Gastroesophageal sphincter (tissue), 4 donors: ENCODE results near the gene ISLR2. TPM values are rescaled to one million over a fixed set of nuclear protein-coding genes. Genes with fewer than 3 reads are reported as not detected.

ENCODE experiments used
- ATAC-seq: fragments of 150-250 bp; one replicate; pipeline ENCODE4 v1.9.1; 2016; ENCODE audit warnings: mild to moderate bottlenecking, moderate library complexity
- H3K27ac ChIP-seq, 4 donors: fragments of 200-600 bp; sonication (generic) in 3 of 4; 1 replicate in 3 of 4; 2 replicates in 1 of 4; pipeline ENCODE4 v1.5.1; 2016 to 2019
- H3K27me3 ChIP-seq: fragments of 200-600 bp; sonication (generic); one replicate; pipeline ENCODE4 v1.5.1; 2019
- H3K36me3 ChIP-seq, 2 donors: fragments of 200-600 bp; sonication (generic); one replicate each; pipeline ENCODE4 v1.5.1; 2019; ENCODE audit warnings: control low read depth in 1 of 2
- H3K4me1 ChIP-seq, 3 donors: fragments of 200-600 bp; sonication (generic); 1 replicate in 2 of 3; 2 replicates in 1 of 3; pipeline ENCODE4 v1.5.1; 2016 to 2019; ENCODE audit warnings: control low read depth in 2 of 3
- H3K4me3 ChIP-seq, 2 donors: fragments of 200-600 bp; sonication (generic); one replicate each; pipeline ENCODE4 v1.5.1; 2019; ENCODE audit warnings: mild to moderate bottlenecking in 1 of 2, moderate library complexity in 1 of 2
- H3K9me3 ChIP-seq, 3 donors: fragments of 200-600 bp; sonication (generic); one replicate each; pipeline ENCODE4 v1.5.1; 2017 to 2019; ENCODE audit warnings: control low read depth in 2 of 3
- CTCF ChIP-seq, 4 experiments: fragments of 200-600 bp in 2 of 4; fragments of 450-650 bp in 2 of 4; sonication (generic) in 1 of 4; IDR thresholded peaks; one replicate each; pipeline ENCODE4 v1.5.1; 2017 to 2019; ENCODE audit warnings: antibody characterized with exemption in 4 of 4, mild to moderate bottlenecking in 2 of 4, moderate library complexity in 2 of 4
- EP300 ChIP-seq: sonication (generic); formaldehyde crosslinking; IDR thresholded peaks from one replicate; pipeline ENCODE4 v1.6.1; 2017; ENCODE audit warnings: antibody characterized with exemption, mild to moderate bottlenecking
- POLR2A ChIP-seq, 2 donors: fragments of 450-650 bp; IDR thresholded peaks; one replicate each; pipeline ENCODE4 v1.6.1; 2017; ENCODE audit warnings: antibody characterized with exemption in 2 of 2, mild to moderate bottlenecking in 2 of 2, moderate library complexity in 1 of 2
- POLR2AphosphoS5 ChIP-seq: sonication (generic); formaldehyde crosslinking; IDR thresholded peaks from one replicate; pipeline ENCODE4 v1.6.1; 2017; ENCODE audit warnings: antibody characterized with exemption
- WGBS, 2 donors: methylation state at CpG; one replicate each; pipeline ENCODE4 v1.1.5; 2018; ENCODE audit warnings: low coverage in 1 of 2; 5-methylcytosine and 5-hydroxymethylcytosine counted together
- total RNA-seq, 4 donors: library from RNA; depleted of rRNA; stranded (reverse); fragments of >200 nt; gene quantifications; one replicate each; pipeline ENCODE4 v1.1.0, GENCODE V29; 2016

ISLR2 gene
- total RNA-seq, 4 donors from 2014 or later, result 0.54 to 5.4 (median 1.5) TPM

DNA sequence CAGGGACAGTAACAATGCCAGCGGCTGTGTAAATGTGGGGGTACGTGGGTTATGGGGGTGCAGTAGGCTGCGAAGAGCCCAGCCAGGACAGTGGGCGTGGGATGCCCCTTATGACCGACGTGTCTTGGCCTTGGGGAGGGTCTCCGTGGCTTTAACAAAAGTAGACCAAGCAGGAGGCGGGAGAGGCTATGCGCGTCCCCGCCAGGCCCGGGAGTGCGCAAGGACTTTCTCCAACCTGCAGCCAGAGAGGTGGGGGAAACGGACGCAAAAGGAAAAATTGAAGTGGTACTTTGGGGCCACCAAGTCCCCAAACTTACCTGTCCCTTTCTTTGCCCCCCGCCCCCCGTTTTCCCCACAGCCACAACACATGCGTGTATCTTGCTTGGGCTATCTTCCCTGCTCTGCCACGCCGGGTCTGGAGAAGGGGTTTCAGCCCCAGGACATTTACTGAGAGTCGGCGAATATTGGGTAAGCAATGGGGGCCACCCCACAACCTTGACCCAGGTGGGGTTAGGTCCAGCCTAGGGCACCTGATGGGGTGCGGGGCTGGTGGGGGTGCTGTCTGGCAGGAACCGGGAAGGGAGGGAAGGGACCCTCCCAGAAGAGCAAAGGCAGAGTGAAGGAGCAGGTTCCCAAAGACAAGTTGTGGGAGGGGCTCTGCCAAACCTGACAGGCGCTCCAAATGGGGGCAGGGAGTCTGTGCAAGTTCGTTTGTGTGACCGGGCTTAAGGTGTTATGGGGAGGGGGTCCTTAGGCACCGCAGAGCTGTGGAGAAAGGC is 652 bp downstream of the ISLR2 start:
- WGBS, 2 donors, result 11 to 20% methylated on average over 17 to 22 of the region's 28 CpGs
- peaks cover 100% of the 10 kb centered on the region for H3K27me3 ChIP-seq
- peaks cover 0 to 16% (median 0%) of the 10 kb centered on the region in 3 donors for H3K9me3 ChIP-seq
- no peak for ATAC-seq
- H3K4me1 ChIP-seq, result peaks cover 0 to 70% (median 33%) of the 10 kb centered on the region in 3 donors
- no peak overlapping the region for H3K27ac ChIP-seq
- H3K36me3 ChIP-seq, result no peaks in the 10 kb centered on the region
- H3K4me3 ChIP-seq, result no peak overlapping the region
- TF ChIP-seq POLR2AphosphoS5 (no peak), CTCF (IDR thresholded peaks at IDR 0.05) (no peak), POLR2A (IDR thresholded peaks at IDR 0.05) (no peak), EP300 (no peak)

- no peak for ATAC-seq
- peaks cover 0 to 78% (median 38%) of the 10 kb centered on the region in 3 donors for H3K4me1 ChIP-seq
- 28 to 35% methylated on average over 3 to 5 of the region's 20 CpGs for WGBS, 2 donors
- H3K4me3 ChIP-seq, result no peak overlapping the region
- H3K27ac ChIP-seq, result no peak overlapping the region
- peaks cover 0 to 16% (median 0%) of the 10 kb centered on the region in 3 donors for H3K9me3 ChIP-seq
- peaks cover 100% of the 10 kb centered on the region for H3K27me3 ChIP-seq
- no peaks in the 10 kb centered on the region for H3K36me3 ChIP-seq
- no peak for TF ChIP-seq CTCF (IDR thresholded peaks at IDR 0.05)
- TF ChIP-seq EP300, result no peak
- TF ChIP-seq POLR2AphosphoS5, result no peak
- TF ChIP-seq POLR2A (IDR thresholded peaks at IDR 0.05), result no peak
Measured at GRCh38 chr15:74131628-74132413, 1.4 kb downstream of the ISLR2 start.

GRCh38 chr15:74132681-74133651 is 2.6 kb downstream of the ISLR2 start:
- H3K4me1 ChIP-seq, result peaks cover 0 to 79% (median 40%) of the 10 kb centered on the region in 3 donors
- 8% methylated on average over 11 of the region's 90 CpGs; no CpG with 5 or more reads in 1 of the 2 donors for WGBS, 2 donors
- no peak overlapping the region for H3K4me3 ChIP-seq
- no peaks in the 10 kb centered on the region for H3K36me3 ChIP-seq
- H3K9me3 ChIP-seq, result peaks cover 0 to 16% (median 0%) of the 10 kb centered on the region in 3 donors
- H3K27ac ChIP-seq, result no peak overlapping the region
- H3K27me3 ChIP-seq, result peaks cover 100% of the 10 kb centered on the region
- ATAC-seq, result no peak
- no peak for TF ChIP-seq POLR2A (IDR thresholded peaks at IDR 0.05)
- TF ChIP-seq EP300, result no peak
- no peak for TF ChIP-seq CTCF (IDR thresholded peaks at IDR 0.05)
- TF ChIP-seq POLR2AphosphoS5, result no peak

GRCh38 chr15:74133694-74134386 is 3.5 kb downstream of the ISLR2 start:
- peaks cover 0 to 71% (median 33%) of the 10 kb centered on the region in 3 donors for H3K4me1 ChIP-seq
- H3K9me3 ChIP-seq, result peaks cover 0 to 16% (median 0%) of the 10 kb centered on the region in 3 donors
- H3K36me3 ChIP-seq, result no peaks in the 10 kb centered on the region
- WGBS, 2 donors, result no CpG with 5 or more reads among the region's 71 CpGs
- H3K27me3 ChIP-seq, result peaks cover 97% of the 10 kb centered on the region
- H3K27ac ChIP-seq, result no peak overlapping the region
- H3K4me3 ChIP-seq, result no peak overlapping the region
- no peak for ATAC-seq
- TF ChIP-seq POLR2A (IDR thresholded peaks at IDR 0.05) (no peak), POLR2AphosphoS5 (no peak), CTCF (IDR thresholded peaks at IDR 0.05) (no peak)
